ENCODE data around the gene LRRTM1.

DNA sequence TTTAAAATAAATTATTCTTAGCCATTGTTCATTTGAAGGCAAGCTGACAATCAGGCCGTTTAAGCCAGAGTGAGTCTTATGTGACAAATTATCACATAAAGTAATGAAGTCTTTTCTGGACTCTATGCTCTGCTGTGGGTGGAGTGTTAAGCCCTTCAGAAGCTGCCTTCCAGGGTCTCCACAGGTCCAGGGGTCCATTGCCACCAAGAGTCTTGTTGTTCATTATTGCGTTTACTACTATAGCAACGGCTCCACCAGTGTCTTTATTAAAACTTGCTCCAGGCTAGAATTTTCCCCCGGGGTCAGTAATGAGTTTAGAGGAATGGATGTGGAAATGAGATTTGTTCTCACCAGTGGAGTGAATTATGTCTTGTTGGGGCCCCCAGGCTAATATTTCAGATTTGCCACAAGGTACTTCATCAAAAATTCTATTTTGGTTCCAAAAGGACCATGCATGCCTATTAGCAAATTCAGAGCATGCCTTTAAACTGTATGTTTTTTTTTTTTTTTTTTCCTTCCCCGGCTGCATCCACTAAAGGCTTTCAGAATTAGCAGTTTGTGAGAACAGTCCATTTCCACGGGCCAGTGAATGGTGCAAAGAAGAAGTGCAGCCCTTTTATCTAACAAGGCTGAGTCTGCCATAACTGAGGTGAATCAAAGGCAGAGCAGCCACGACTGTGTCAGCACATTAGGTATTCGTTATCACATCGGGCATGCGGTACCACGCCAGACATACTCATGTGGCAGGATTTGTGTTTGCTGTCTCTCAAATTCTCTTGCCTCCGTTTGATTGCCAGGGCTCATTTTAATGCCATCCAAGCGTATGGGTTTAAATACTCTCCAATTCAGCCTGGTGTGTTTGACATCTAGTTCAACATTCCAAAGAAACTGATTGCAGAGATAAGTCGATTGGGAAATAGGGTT lies 26.2 kb upstream of the LRRTM1 start:
- TF ChIP-seq, protein P1, sequence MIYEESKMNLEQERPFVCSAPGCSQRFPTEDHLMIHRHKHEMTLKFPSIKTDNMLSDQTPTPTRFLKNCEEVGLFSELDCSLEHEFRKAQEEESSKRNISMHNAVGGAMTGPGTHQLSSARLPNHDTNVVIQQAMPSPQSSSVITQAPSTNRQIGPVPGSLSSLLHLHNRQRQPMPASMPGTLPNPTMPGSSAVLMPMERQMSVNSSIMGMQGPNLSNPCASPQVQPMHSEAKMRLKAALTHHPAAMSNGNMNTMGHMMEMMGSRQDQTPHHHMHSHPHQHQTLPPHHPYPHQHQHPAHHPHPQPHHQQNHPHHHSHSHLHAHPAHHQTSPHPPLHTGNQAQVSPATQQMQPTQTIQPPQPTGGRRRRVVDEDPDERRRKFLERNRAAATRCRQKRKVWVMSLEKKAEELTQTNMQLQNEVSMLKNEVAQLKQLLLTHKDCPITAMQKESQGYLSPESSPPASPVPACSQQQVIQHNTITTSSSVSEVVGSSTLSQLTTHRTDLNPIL (CRISPR knock-in tag; IDR thresholded peaks at IDR 0.05; ENCODE audit: low read depth) = no peak
- TF ChIP-seq GLIS3 (CRISPR knock-in tag; IDR thresholded peaks at IDR 0.05) = no peak
- TF ChIP-seq RARB (CRISPR knock-in tag; IDR thresholded peaks at IDR 0.05) = no peak
- TF ChIP-seq ZFP30 (CRISPR knock-in tag; IDR thresholded peaks at IDR 0.05) = no peak
- no peak for TF ChIP-seq ESRRG (CRISPR knock-in tag; IDR thresholded peaks at IDR 0.05)
- TF ChIP-seq OSR1 (CRISPR knock-in tag; IDR thresholded peaks at IDR 0.05) = no peak
